ENCODE data around the gene MX2. TPM values are rescaled to one million over a fixed set of nuclear protein-coding genes. Genes with fewer than 3 reads are reported as not detected.

MX2 gene
- total and polyA plus RNA-seq, 2 of the 8 experiments (the other 6 are each of a cell fraction or from before 2014, with no cell fraction given): 3.1 to 8.9 TPM

- TF ChIP-seq ZNF274 (IDR thresholded peaks at IDR 0.05; ENCODE audit: borderline replicate concordance, extremely low read depth, low read length): no peak
- no peak for TF ChIP-seq RBBP5 (IDR thresholded peaks at IDR 0.05; ENCODE audit: borderline replicate concordance, low read depth, low read length)
- no peak for TF ChIP-seq GTF2F1 (IDR thresholded peaks at IDR 0.05; ENCODE audit: borderline replicate concordance, low read depth, low read length)
- TF ChIP-seq ATF3 (IDR thresholded peaks at IDR 0.05; ENCODE audit: insufficient read depth, low read depth, low read length): no peak
- TF ChIP-seq EGR1 (IDR thresholded peaks at IDR 0.05; ENCODE audit: borderline replicate concordance, low read depth, low read length): no peak
- no peak for TF ChIP-seq SAP30 (IDR thresholded peaks at IDR 0.05; ENCODE audit: insufficient read depth, insufficient replicate concordance, low read length)
- TF ChIP-seq CREB1 (IDR thresholded peaks at IDR 0.05): no peak
Observed at GRCh38 chr21:41451753-41452676, 90.2 kb downstream of the MX2 start (continued).
